ENCODE data around the gene HMOX1. TPM values are rescaled to one million over a fixed set of nuclear protein-coding genes. Genes with fewer than 3 reads are reported as not detected.

HMOX1 gene
- polyA plus RNA-seq, 1 donor (not counting 4 experiments of a cell fraction or from before 2014, with no cell fraction given): 1.5 TPM

- no peak overlapping the region for H3K4me2 ChIP-seq (ENCODE audit: control insufficient read depth, extremely low read depth, insufficient read depth, low read depth, low read length)
- H3K9me3 ChIP-seq (ENCODE audit: control insufficient read depth, low read depth, low read length): no peaks in the 10 kb centered on the region
- H3K9me1 ChIP-seq (ENCODE audit: control insufficient read depth, extremely low read depth, insufficient read depth, low read length): no peaks in the 10 kb centered on the region
- H3K27me3 ChIP-seq (ENCODE audit: control insufficient read depth, extremely low read depth, insufficient read depth, low read length): no peaks in the 10 kb centered on the region
- H3K4me1 ChIP-seq (ENCODE audit: control insufficient read depth, extremely low read depth, insufficient read depth, low read length): peaks cover 11% of the 10 kb centered on the region
- H2AFZ ChIP-seq (ENCODE audit: control insufficient read depth, low read length): no peak overlapping the region
- H4K20me1 ChIP-seq (ENCODE audit: control insufficient read depth, extremely low read depth, insufficient read depth, low read length): peaks cover 2% of the 10 kb centered on the region
- no peaks in the 10 kb centered on the region for H3K36me3 ChIP-seq (ENCODE audit: control insufficient read depth in 2 of 2, extremely low read depth in 1 of 2, insufficient read depth in 2 of 2, low read length in 2 of 2)
- no peak for DNase-seq (ENCODE audit: low read depth, low spot score)
- H3K27ac ChIP-seq (ENCODE audit: control insufficient read depth, insufficient read depth, low read length): no peak overlapping the region
- TF ChIP-seq CTCF (optimal IDR thresholded peaks at IDR 0.05 in 1 of 3, IDR thresholded peaks at IDR 0.05 in 1 of 3, conservative IDR thresholded peaks at IDR 0.05 in 1 of 3; ENCODE audit: extremely low read depth in 1 of 3, insufficient read depth in 2 of 3, low read length in 3 of 3) (no peak), EZH2 (IDR thresholded peaks at IDR 0.05; ENCODE audit: low read length) (no peak)
- FAIRE-seq: no peak
- no peak overlapping the region for H3K4me3 ChIP-seq (ENCODE audit: control insufficient read depth in 2 of 3, extremely low read depth in 1 of 3, insufficient read depth in 2 of 3, low read depth in 1 of 3, low read length in 3 of 3)
- H3K79me2 ChIP-seq (ENCODE audit: control insufficient read depth, insufficient read depth, low read length): no peaks in the 10 kb centered on the region
- no peak overlapping the region for H3K9ac ChIP-seq (ENCODE audit: control insufficient read depth, extremely low read depth, insufficient read depth, low read length)
- dilution Hi-C loops (cut with MboI; ENCODE audit: extremely low pct_ligation_motif_present, low sequenced_read_pairs): no loop called here
Measured at GRCh38 chr22:35439365-35439717, 58.4 kb downstream of the HMOX1 start.

GRCh38 chr22:35440129-35440528 is 59.2 kb downstream of the HMOX1 start:
- peaks cover 11% of the 10 kb centered on the region for H3K4me1 ChIP-seq (ENCODE audit: control insufficient read depth, extremely low read depth, insufficient read depth, low read length)
- no peak overlapping the region for H3K9ac ChIP-seq (ENCODE audit: control insufficient read depth, extremely low read depth, insufficient read depth, low read length)
- DNase-seq (ENCODE audit: low read depth, low spot score) (no peak), FAIRE-seq (no peak)
- H4K20me1 ChIP-seq (ENCODE audit: control insufficient read depth, extremely low read depth, insufficient read depth, low read length): peaks cover 2% of the 10 kb centered on the region
- H3K9me3 ChIP-seq (ENCODE audit: control insufficient read depth, low read depth, low read length): no peaks in the 10 kb centered on the region
- no peaks in the 10 kb centered on the region for H3K79me2 ChIP-seq (ENCODE audit: control insufficient read depth, insufficient read depth, low read length)
- TF ChIP-seq EZH2 (IDR thresholded peaks at IDR 0.05; ENCODE audit: low read length): no peak
- no peak for TF ChIP-seq CTCF (optimal IDR thresholded peaks at IDR 0.05 in 1 of 3, IDR thresholded peaks at IDR 0.05 in 1 of 3, conservative IDR thresholded peaks at IDR 0.05 in 1 of 3; ENCODE audit: extremely low read depth in 1 of 3, insufficient read depth in 2 of 3, low read length in 3 of 3)
- H3K36me3 ChIP-seq (ENCODE audit: control insufficient read depth in 2 of 2, extremely low read depth in 1 of 2, insufficient read depth in 2 of 2, low read length in 2 of 2): no peaks in the 10 kb centered on the region
- dilution Hi-C loops (cut with MboI; ENCODE audit: extremely low pct_ligation_motif_present, low sequenced_read_pairs): no loop called here
- no peak overlapping the region for H2AFZ ChIP-seq (ENCODE audit: control insufficient read depth, low read length)
- no peak overlapping the region for H3K27ac ChIP-seq (ENCODE audit: control insufficient read depth, insufficient read depth, low read length)
- no peaks in the 10 kb centered on the region for H3K9me1 ChIP-seq (ENCODE audit: control insufficient read depth, extremely low read depth, insufficient read depth, low read length)
- no peaks in the 10 kb centered on the region for H3K27me3 ChIP-seq (ENCODE audit: control insufficient read depth, extremely low read depth, insufficient read depth, low read length)
- no peak overlapping the region for H3K4me2 ChIP-seq (ENCODE audit: control insufficient read depth, extremely low read depth, insufficient read depth, low read depth, low read length)
- no peak overlapping the region for H3K4me3 ChIP-seq (ENCODE audit: control insufficient read depth in 2 of 3, extremely low read depth in 1 of 3, insufficient read depth in 2 of 3, low read depth in 1 of 3, low read length in 3 of 3)
